Activated naive CD4-positive, alpha-beta T cell treated with anti-CD3 and anti-CD28 coated beads, Interleukin-2, amount 10 ng/mL, durations not matched to agents 5 hours and 36 hours (primary cell): ENCODE data around the gene THUMPD3. TPM values are rescaled to one million over a fixed set of nuclear protein-coding genes. Genes with fewer than 3 reads are reported as not detected.

ENCODE experiments used
- total RNA-seq, 2 experiments: library from RNA; stranded (reverse); gene quantifications; one replicate each; pipeline ENCODE4 v1.2.3, GENCODE V29; 2021

THUMPD3 gene
- 10 to 100 TPM; 40.1 to 46.9 TPM for total RNA-seq

GRCh38 chr3:9362731-9363530 is at the start of gene THUMPD3:
Gene THUMPD3, plus strand, starts transcription at chr3:9363054. Its CDS starts 2,015 bp downstream, at chr3:9365069.

GRCh38 chr3:9397332-9397905 is 34.6 kb downstream of the THUMPD3 start, which contains the start of gene SETD5:
Gene SETD5, plus strand, starts transcription at chr3:9397615. Its CDS starts 31,324 bp downstream, at chr3:9428939.

Other genes with a start within 250 kb of the THUMPD3 start
- gene SRGAP3, start 113.4 kb upstream of the THUMPD3 start, total RNA-seq: 1 to 10 TPM; 5.5 to 5.8 TPM
- 100 to 1,000 TPM in 1 of 2 experiments, 10 to 100 TPM in 1; 96.1 to 102 TPM for gene SETD5, start 34.6 kb downstream of the THUMPD3 start, total RNA-seq
- not detected for gene LHFPL4, start 190.8 kb downstream of the THUMPD3 start, total RNA-seq